ENCODE results near the gene COL25A1.

GRCh38 chr4:109114501-109114900 is 188.0 kb downstream of the COL25A1 start:
- TF ChIP-seq, protein P1, sequence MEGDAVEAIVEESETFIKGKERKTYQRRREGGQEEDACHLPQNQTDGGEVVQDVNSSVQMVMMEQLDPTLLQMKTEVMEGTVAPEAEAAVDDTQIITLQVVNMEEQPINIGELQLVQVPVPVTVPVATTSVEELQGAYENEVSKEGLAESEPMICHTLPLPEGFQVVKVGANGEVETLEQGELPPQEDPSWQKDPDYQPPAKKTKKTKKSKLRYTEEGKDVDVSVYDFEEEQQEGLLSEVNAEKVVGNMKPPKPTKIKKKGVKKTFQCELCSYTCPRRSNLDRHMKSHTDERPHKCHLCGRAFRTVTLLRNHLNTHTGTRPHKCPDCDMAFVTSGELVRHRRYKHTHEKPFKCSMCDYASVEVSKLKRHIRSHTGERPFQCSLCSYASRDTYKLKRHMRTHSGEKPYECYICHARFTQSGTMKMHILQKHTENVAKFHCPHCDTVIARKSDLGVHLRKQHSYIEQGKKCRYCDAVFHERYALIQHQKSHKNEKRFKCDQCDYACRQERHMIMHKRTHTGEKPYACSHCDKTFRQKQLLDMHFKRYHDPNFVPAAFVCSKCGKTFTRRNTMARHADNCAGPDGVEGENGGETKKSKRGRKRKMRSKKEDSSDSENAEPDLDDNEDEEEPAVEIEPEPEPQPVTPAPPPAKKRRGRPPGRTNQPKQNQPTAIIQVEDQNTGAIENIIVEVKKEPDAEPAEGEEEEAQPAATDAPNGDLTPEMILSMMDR (IDR thresholded peaks at IDR 0.05), result no peak
- TF ChIP-seq POLR2A (IDR thresholded peaks at IDR 0.05) (no peak), POLR2AphosphoS5 (IDR thresholded peaks at IDR 0.05) (no peak)
